Left lung (tissue), 10 donors: Measurements from ENCODE around the gene RNF181. TPM values are rescaled to one million over a fixed set of nuclear protein-coding genes. Genes with fewer than 3 reads are reported as not detected.

Experiments
- ATAC-seq: fragments of 200-7000 bp; cut with Tn5 transposase; one replicate; pipeline ENCODE4 v1.9.1; 2020; ENCODE audit warnings: moderate library complexity
- DNase-seq, 4 donors: peaks; one replicate each; pipeline ENCODE4 v3.0.0-alpha.2; 2013 to 2020
- H3K27ac ChIP-seq, 2 donors: fragments of 200-600 bp; sonication (generic) in 1 of 2; one replicate each; pipeline versions ENCODE4 v1.5.0 to v1.8.0; 2020 to 2021
- H3K27me3 ChIP-seq, 2 donors: fragments of 200-600 bp; sonication (generic) in 1 of 2; one replicate each; pipeline versions ENCODE4 v1.5.0 to v1.8.0; 2020 to 2021
- H3K36me3 ChIP-seq, 2 donors: fragments of 200-600 bp; sonication (generic) in 1 of 2; one replicate each; pipeline versions ENCODE4 v1.5.0 to v1.8.0; 2020 to 2021
- H3K4me1 ChIP-seq, 2 donors: fragments of 200-600 bp; one replicate each; pipeline ENCODE4 v1.8.0; 2021
- H3K4me3 ChIP-seq, 2 donors: fragments of 200-600 bp; sonication (generic) in 1 of 2; one replicate each; pipeline versions ENCODE4 v1.5.0 to v1.8.0; 2020 to 2021; ENCODE audit warnings: mild to moderate bottlenecking in 1 of 2
- H3K9me3 ChIP-seq, 2 donors: fragments of 200-600 bp; sonication (generic) in 1 of 2; one replicate each; pipeline versions ENCODE4 v1.5.0 to v1.8.0; 2020 to 2021
- CTCF ChIP-seq, 2 donors: fragments of 200-600 bp; sonication (generic) in 1 of 2; IDR thresholded peaks; one replicate each; pipeline versions ENCODE4 v1.5.0 to v1.8.0; 2021; ENCODE audit warnings: antibody characterized with exemption in 2 of 2
- intact Hi-C, 2 donors: fragments of 100-400 bp; cut with DNase I; formaldehyde crosslinking; loops; one replicate each; pipeline versions ENCODE4 v1.11.2 to v1.14.2; 2022
- polyA plus RNA-seq, 6 donors: library from polyadenylated mRNA; unstranded; fragments of 120-200 nt; gene quantifications; one replicate each; pipeline ENCODE4 v1.2.1, GENCODE V29; 2013; ENCODE audit not compliant: insufficient read length in 6 of 6
- total RNA-seq, 2 donors: library from RNA; stranded (reverse); fragmentation: NEBNext Ultra II Directional; extraction: Animal tissue kit (Norgen Biotek cat#: 25700); gene quantifications; one replicate each; pipeline ENCODE4 v1.2.1, GENCODE V29; 2021
- donor health status: DM: no; HTN: yes; CAD: no.
- donor health status: DM: no; HTN: no; CAD: no.

Gene RNF181
- total and polyA plus RNA-seq, 8 donors: 94.9 to 109 (median 101) TPM

GRCh38 chr2:85547859-85548607 lies 47.5 kb upstream of the RNF181 start:
- no peak for TF ChIP-seq CTCF (IDR thresholded peaks at IDR 0.05)
- no peak for ATAC-seq
- peaks cover 2 to 45% of the 10 kb centered on the region in 2 donors for H3K4me1 ChIP-seq
- H3K27ac ChIP-seq: peak overlapping the region in 1 of 2 donors; percentile 15
- intact Hi-C loops: no loop called here
- no peak for DNase-seq
- H3K27me3 ChIP-seq: no peaks in the 10 kb centered on the region
- no peak overlapping the region for H3K4me3 ChIP-seq
- H3K36me3 ChIP-seq: peaks cover 3 to 87% of the 10 kb centered on the region in 2 donors
- H3K9me3 ChIP-seq: no peaks in the 10 kb centered on the region

GRCh38 chr2:85548608-85548900 lies 47.0 kb upstream of the RNF181 start:
- no peak for ATAC-seq
- H3K36me3 ChIP-seq: peaks cover 0 to 87% of the 10 kb centered on the region in 2 donors

GRCh38 chr2:85549095-85549494 lies 46.5 kb upstream of the RNF181 start:
- no peak for TF ChIP-seq CTCF (IDR thresholded peaks at IDR 0.05)
- H3K36me3 ChIP-seq: peaks cover 0 to 87% of the 10 kb centered on the region in 2 donors
- ATAC-seq (no peak), DNase-seq (no peak)
- H3K27ac ChIP-seq: no peak overlapping the region
- H3K27me3 ChIP-seq: no peaks in the 10 kb centered on the region
- no peak overlapping the region for H3K4me3 ChIP-seq
- H3K4me1 ChIP-seq: peaks cover 2 to 35% of the 10 kb centered on the region in 2 donors
- H3K9me3 ChIP-seq: no peaks in the 10 kb centered on the region
- intact Hi-C loops: no loop called here

More at GRCh38 chr2:85548608-85548900, 47.0 kb upstream of the RNF181 start:
- Histone ChIP-seq H3K27ac (peak overlapping the region in 1 of 2 donors; percentile 5), H3K4me1 (peaks cover 2 to 40% of the 10 kb centered on the region in 2 donors), H3K4me3 (no peak overlapping the region), H3K27me3 (no peaks in the 10 kb centered on the region), H3K9me3 (no peaks in the 10 kb centered on the region)
- intact Hi-C loops: no loop called here
- TF ChIP-seq CTCF (IDR thresholded peaks at IDR 0.05): no peak
- DNase-seq: no peak

GRCh38 chr2:85549826-85550225 lies 45.7 kb upstream of the RNF181 start:
- DNase-seq (no peak), ATAC-seq (no peak)
- Histone ChIP-seq H3K9me3 (no peaks in the 10 kb centered on the region), H3K27me3 (no peaks in the 10 kb centered on the region), H3K36me3 (peaks cover 0 to 87% of the 10 kb centered on the region in 2 donors), H3K4me1 (peaks cover 2 to 35% of the 10 kb centered on the region in 2 donors), H3K4me3 (no peak overlapping the region), H3K27ac (peak overlapping the region in 1 of 2 donors; percentile 76)
- intact Hi-C loops: loop anchor here in 1 of 2 donors (10.0 kb wide), 1 partner anchor 135 kb away; the partner anchor contains the start of genes CAPG and SH2D6
- no peak for TF ChIP-seq CTCF (IDR thresholded peaks at IDR 0.05)

GRCh38 chr2:85550486-85550885 lies 45.1 kb upstream of the RNF181 start:
- H3K36me3 ChIP-seq: peaks cover 0 to 87% of the 10 kb centered on the region in 2 donors
- TF ChIP-seq CTCF (IDR thresholded peaks at IDR 0.05): no peak
- H3K9me3 ChIP-seq: no peaks in the 10 kb centered on the region
- peaks cover 2 to 35% of the 10 kb centered on the region in 2 donors for H3K4me1 ChIP-seq
- no peaks in the 10 kb centered on the region for H3K27me3 ChIP-seq
- intact Hi-C loops: loop anchor here in 1 of 2 donors (10.0 kb wide), 1 partner anchor 136 kb away; the partner anchor contains the start of genes CAPG and SH2D6
- DNase-seq (peak in 1 of 4 donors; percentile 39), ATAC-seq (no peak)
- peak overlapping the region; percentile 30 to 76 for H3K27ac ChIP-seq
- H3K4me3 ChIP-seq: no peak overlapping the region
